Neural crest cell (in vitro differentiated cells): Measurements from ENCODE around the gene MCF2L. TPM values are rescaled to one million over a fixed set of nuclear protein-coding genes. Genes with fewer than 3 reads are reported as not detected.

Experiments used
- DNase-seq: peaks from one replicate; pipeline ENCODE4 v3.0.0; 2021; ENCODE audit warnings: low read depth, mixed read lengths, low spot score
- H3K27ac Mint-ChIP-seq: one replicate; pipeline ENCODE4 v1.8.0; 2021; ENCODE audit warnings: mild to moderate bottlenecking, mixed read lengths; ENCODE audit not compliant: unreplicated experiment
- H3K27me3 Mint-ChIP-seq: 2 replicates; pipeline ENCODE4 v1.8.0; 2021; ENCODE audit warnings: low read depth, mild to moderate bottlenecking, mixed read lengths
- H3K36me3 Mint-ChIP-seq: 2 replicates; pipeline ENCODE4 v1.8.0; 2021; ENCODE audit warnings: low read depth, mild to moderate bottlenecking, mixed read lengths
- H3K4me1 Mint-ChIP-seq: 2 replicates; pipeline ENCODE4 v1.8.0; 2021; ENCODE audit warnings: mixed read lengths
- H3K4me3 Mint-ChIP-seq: one replicate; pipeline ENCODE4 v1.8.0; 2021; ENCODE audit warnings: mild to moderate bottlenecking, mixed read lengths
- H3K9me3 Mint-ChIP-seq: 2 replicates; pipeline ENCODE4 v1.8.0; 2021; ENCODE audit warnings: mixed read lengths
- long read RNA-seq: library from polyadenylated mRNA; unstranded; transcript quantifications from one replicate; pipeline ENCODE4 v2.0.0, GENCODE V29; 2020
- total RNA-seq: library from RNA; stranded (reverse); gene quantifications from 2 replicates; pipeline ENCODE4 v1.2.1, GENCODE V29; 2021
- TF ChIP-seq, protein P1 (sequence below): fragments of 200-600 bp; sonication (generic); conservative IDR thresholded peaks from 2 replicates; pipeline ENCODE4 v1.5.0; 2021; ENCODE audit warnings: antibody characterized with exemption, mild to moderate bottlenecking

MCF2L gene, protein sequence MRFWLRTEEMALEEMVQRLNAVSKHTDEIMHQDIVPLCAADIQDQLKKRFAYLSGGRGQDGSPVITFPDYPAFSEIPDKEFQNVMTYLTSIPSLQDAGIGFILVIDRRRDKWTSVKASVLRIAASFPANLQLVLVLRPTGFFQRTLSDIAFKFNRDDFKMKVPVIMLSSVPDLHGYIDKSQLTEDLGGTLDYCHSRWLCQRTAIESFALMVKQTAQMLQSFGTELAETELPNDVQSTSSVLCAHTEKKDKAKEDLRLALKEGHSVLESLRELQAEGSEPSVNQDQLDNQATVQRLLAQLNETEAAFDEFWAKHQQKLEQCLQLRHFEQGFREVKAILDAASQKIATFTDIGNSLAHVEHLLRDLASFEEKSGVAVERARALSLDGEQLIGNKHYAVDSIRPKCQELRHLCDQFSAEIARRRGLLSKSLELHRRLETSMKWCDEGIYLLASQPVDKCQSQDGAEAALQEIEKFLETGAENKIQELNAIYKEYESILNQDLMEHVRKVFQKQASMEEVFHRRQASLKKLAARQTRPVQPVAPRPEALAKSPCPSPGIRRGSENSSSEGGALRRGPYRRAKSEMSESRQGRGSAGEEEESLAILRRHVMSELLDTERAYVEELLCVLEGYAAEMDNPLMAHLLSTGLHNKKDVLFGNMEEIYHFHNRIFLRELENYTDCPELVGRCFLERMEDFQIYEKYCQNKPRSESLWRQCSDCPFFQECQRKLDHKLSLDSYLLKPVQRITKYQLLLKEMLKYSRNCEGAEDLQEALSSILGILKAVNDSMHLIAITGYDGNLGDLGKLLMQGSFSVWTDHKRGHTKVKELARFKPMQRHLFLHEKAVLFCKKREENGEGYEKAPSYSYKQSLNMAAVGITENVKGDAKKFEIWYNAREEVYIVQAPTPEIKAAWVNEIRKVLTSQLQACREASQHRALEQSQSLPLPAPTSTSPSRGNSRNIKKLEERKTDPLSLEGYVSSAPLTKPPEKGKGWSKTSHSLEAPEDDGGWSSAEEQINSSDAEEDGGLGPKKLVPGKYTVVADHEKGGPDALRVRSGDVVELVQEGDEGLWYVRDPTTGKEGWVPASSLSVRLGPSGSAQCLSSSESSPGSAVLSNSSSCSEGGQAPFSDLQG
- 59.9 and 62.5 TPM in 2 replicates for total RNA-seq
- long read RNA-seq, partial matches to known transcripts: 0 of 7 reads
- long read RNA-seq, other reads (novel, unspliced or antisense): 7 of 7 reads

DNA sequence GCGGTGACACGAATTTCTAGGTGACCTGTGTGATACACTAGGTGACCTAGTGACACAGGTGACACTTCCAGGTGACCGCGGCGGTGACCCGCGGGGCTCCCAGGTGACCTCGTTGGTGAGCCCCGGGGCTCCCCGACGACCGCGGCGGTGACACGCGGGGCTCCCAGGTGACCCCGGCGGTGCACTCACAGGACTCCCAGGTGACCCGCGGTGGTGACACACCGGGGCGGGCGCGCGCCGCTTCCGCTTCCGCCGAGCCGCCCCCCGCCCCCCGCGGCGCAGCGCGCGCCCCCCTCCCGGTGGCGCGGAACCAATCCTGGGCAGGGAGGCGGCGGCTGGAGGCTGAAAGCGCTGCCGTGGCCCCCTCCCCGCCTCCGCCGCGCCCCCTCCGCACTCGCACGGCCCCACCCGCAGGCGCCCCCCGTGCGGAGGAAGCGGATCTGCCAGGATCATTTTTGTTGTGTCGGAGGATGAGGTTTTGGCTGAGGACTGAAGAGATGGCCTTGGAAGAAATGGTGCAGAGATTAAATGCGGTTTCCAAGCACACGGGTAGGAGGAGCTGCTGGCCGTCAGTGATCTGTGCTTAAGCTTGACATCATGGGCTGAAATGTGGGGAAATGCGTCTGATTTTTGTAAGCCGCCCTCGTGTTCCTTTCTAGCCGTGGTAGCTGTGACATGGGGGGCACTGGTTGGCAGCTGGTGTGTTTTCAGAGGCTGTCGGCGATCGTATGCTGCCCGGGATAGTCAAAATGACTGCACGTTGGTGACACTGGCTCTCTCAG, at the start of gene MCF2L:
Gene MCF2L (plus strand): TSS at position 305 of the 782 bp plus-strand sequence. CDS start 166 bp downstream, at position 471.
- Mint-ChIP-seq H3K4me1 (peaks cover 24% of the 10 kb centered on the region), H3K36me3 (peaks cover 14% of the 10 kb centered on the region), H3K27ac (no peak within 1 kb of the TSS), H3K9me3 (peaks cover 10% of the 10 kb centered on the region), H3K4me3 (peak within 1 kb of the TSS; percentile 90), H3K27me3 (no peaks in the 10 kb centered on the region)
- peak; percentile 30 for DNase-seq
- TF ChIP-seq, protein P1, sequence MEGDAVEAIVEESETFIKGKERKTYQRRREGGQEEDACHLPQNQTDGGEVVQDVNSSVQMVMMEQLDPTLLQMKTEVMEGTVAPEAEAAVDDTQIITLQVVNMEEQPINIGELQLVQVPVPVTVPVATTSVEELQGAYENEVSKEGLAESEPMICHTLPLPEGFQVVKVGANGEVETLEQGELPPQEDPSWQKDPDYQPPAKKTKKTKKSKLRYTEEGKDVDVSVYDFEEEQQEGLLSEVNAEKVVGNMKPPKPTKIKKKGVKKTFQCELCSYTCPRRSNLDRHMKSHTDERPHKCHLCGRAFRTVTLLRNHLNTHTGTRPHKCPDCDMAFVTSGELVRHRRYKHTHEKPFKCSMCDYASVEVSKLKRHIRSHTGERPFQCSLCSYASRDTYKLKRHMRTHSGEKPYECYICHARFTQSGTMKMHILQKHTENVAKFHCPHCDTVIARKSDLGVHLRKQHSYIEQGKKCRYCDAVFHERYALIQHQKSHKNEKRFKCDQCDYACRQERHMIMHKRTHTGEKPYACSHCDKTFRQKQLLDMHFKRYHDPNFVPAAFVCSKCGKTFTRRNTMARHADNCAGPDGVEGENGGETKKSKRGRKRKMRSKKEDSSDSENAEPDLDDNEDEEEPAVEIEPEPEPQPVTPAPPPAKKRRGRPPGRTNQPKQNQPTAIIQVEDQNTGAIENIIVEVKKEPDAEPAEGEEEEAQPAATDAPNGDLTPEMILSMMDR: no peak

DNA sequence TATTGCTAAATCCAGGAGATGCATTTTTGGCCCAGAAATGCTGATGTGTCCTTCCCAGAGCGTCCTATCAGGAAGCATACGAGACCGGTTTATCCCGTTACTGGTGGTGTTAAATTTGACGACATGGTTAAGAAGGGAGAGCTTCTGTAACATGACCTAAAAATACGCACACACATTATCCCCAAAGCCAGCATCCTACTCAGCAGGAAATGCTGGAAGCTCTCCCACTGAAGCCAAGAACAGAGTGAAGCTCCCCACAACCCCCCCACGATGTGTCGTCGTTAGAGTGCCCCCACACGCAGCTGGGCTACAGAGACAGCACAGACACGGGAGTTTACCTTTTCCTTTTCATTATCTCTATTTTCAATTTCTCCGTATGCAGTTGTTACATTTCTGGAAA, 45.1 kb upstream of the MCF2L start:
- DNase-seq: no peak
- Mint-ChIP-seq H3K4me1 (no peaks in the 10 kb centered on the region), H3K9me3 (no peaks in the 10 kb centered on the region), H3K36me3 (peaks cover 2% of the 10 kb centered on the region), H3K27me3 (no peaks in the 10 kb centered on the region), H3K27ac (no peak overlapping the region), H3K4me3 (no peak overlapping the region)
- TF ChIP-seq, protein P1: no peak

DNA sequence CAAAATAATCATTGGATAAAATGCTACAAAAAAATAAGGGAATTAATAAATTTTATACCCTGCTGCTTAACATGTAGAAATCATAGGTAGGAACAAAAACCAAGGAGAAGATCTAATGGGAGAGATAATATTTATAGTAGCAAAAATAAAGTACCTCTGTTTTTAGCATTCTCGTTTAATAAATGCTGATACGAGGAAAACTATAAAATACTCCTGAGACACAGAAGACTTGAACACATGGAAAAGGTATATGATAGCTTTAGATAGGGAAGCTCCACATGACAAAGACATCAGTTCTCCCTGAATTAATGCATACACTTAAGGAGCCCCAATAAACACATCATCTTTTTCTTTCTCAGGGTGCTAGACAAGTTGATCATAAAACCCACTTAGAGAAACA, 44.6 kb upstream of the MCF2L start:
- Mint-ChIP-seq H3K4me1 (no peaks in the 10 kb centered on the region), H3K4me3 (no peak overlapping the region), H3K9me3 (no peaks in the 10 kb centered on the region), H3K27me3 (no peaks in the 10 kb centered on the region), H3K27ac (no peak overlapping the region), H3K36me3 (peaks cover 2% of the 10 kb centered on the region)
- no peak for DNase-seq
- TF ChIP-seq, protein P1: no peak

DNA sequence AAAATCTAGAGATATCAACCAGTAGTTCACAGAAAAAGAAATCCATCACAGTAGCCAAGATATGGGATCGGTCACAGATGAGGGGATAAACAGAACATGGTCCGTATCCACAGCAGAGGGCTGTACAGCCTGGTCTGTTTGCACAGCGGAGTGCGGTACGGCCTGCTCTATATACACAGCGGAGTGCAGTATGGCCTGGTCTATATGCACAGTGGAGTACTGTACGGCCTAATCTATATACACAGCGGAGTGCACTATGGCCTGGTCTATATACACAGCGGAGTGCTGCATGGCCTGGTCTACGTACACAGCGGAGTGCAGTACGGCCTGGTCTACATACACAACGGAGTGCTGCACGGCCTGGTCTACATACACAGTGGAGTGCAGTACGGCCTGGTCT, 43.0 kb upstream of the MCF2L start:
- Mint-ChIP-seq H3K9me3 (no peaks in the 10 kb centered on the region), H3K4me3 (no peak overlapping the region), H3K27me3 (no peaks in the 10 kb centered on the region), H3K27ac (no peak overlapping the region), H3K4me1 (no peaks in the 10 kb centered on the region), H3K36me3 (peaks cover 2% of the 10 kb centered on the region)
- DNase-seq: no peak
- TF ChIP-seq, protein P1: no peak
